ENCODE results near the gene CFAP97D2. TPM values are rescaled to one million over a fixed set of nuclear protein-coding genes. Genes with fewer than 3 reads are reported as not detected.

CFAP97D2 gene
- total RNA-seq, result not detected

DNA sequence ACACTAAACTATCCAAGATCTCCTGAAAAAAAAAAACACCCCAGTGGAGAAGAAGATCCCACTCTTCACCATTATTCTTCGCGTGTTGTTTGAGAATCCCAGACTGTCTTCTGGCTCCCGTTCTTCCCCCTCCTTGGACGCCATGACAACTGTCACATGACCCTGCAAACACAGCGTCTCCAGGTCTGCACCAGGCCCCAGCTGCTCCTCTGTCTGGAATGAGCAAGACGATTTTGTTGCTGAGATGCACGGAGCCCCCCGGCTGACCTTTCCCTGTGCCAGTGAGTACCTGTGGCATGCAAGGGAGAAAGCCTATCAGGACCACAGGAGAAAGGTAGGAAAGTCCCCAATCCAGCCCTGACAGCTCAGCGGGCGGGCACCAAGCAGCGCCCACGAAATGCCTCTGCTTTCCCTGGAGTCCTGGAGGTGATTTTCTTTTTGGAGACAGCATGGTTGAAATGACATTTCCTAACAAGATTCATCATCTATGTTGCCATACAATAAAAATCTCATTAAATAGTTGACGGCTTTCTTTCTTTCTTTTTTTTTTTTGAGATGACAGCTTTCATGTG is at the start of gene CFAP97D2:
TSS of gene CFAP97D2 (plus strand) at position 171 of the 572 bp plus-strand sequence. CDS start at position 245, 74 bp downstream.

DNA sequence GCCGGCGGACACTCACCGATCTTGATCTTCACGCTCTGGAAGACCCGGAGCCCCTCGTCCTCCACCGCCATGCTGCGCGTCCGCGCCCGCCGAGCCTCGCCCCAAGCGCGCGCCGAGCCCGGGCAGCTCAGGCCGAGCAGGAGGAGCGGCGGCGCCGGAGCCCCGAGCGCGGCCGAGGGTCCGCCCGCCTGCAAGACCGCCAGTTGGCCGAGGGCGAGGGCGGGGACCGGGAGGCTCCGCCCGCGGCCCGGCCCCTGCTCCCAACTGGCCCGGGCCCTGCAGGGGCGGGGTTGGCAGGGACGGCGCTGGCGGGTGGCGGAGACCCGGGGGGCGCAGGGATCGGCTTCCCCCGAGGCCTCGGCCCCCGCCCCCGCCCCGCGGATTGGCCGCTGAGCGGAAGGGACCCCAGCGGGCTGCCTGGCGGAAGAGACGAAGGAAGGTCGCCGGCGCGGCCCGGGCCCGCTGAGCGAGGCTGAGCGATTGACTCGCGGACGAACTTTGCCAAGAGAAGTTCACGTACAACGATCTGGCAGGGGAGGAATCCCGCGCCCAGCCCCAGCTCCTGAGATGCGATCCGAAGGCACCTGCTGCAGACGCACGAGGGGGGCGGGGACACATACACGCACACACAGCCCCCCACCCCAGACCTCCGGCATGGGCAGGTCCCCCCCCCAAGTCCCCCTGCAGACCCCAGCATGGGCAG is 46.5 kb upstream of the CFAP97D2 start, which contains the start of gene RASA3:
TSS of gene RASA3 (minus strand) at position 205 of the 703 bp plus-strand sequence. CDS start at position 71, 134 bp downstream.

GRCh38 chr13:114234645-114235421 is 55.8 kb downstream of the CFAP97D2 start, which contains the start of gene CDC16:
CDC16 (plus strand) TSS chr13:114234897; CDS start chr13:114235085, 188 bp downstream.

Other genes with a start within 250 kb of the CFAP97D2 start
- 1.7 TPM for gene C13orf46, start 205.2 kb upstream of the CFAP97D2 start, total RNA-seq
- gene RASA3, start 46.6 kb upstream of the CFAP97D2 start, total RNA-seq, result 29.1 TPM
- 98.8 TPM for gene CDC16, start 55.6 kb downstream of the CFAP97D2 start, total RNA-seq
- 63.1 TPM for gene UPF3A, start 102.3 kb downstream of the CFAP97D2 start, total RNA-seq
- 26.3 TPM for gene CHAMP1, start 135.2 kb downstream of the CFAP97D2 start, total RNA-seq

Measured in camera-type eye (tissue), 1 donor.